ENCODE measurements around the gene ZP2.

DNA sequence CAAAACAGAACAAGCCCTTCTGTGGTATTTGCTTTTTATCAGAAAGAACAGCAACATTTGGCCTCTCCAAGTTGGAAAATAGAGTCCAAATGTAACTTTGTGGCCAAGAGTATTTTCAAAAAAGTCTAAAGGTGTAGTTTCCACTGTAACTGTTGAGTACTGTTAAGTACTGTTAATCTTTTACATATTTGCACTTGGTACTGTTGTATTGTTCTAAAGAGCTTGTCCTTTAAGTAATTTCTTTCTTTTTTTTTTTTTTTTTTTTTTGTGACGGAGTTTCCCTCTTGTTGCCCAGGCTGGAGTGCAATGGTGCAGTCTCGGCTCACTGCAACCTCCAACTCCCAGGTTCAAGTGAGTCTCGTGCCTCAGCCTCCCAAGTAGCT, 31.4 kb downstream of the ZP2 start:
- TF ChIP-seq, protein P1, sequence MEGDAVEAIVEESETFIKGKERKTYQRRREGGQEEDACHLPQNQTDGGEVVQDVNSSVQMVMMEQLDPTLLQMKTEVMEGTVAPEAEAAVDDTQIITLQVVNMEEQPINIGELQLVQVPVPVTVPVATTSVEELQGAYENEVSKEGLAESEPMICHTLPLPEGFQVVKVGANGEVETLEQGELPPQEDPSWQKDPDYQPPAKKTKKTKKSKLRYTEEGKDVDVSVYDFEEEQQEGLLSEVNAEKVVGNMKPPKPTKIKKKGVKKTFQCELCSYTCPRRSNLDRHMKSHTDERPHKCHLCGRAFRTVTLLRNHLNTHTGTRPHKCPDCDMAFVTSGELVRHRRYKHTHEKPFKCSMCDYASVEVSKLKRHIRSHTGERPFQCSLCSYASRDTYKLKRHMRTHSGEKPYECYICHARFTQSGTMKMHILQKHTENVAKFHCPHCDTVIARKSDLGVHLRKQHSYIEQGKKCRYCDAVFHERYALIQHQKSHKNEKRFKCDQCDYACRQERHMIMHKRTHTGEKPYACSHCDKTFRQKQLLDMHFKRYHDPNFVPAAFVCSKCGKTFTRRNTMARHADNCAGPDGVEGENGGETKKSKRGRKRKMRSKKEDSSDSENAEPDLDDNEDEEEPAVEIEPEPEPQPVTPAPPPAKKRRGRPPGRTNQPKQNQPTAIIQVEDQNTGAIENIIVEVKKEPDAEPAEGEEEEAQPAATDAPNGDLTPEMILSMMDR (IDR thresholded peaks at IDR 0.05) = no peak
- TF ChIP-seq POLR2A (IDR thresholded peaks at IDR 0.05) (no peak), EP300 (IDR thresholded peaks at IDR 0.05) (no peak)

Measured in ovary (tissue), 3 donors.